Measurements from ENCODE around the gene JMY.

JMY gene

GRCh38 chr5:79287907-79288306 is 52.0 kb downstream of the JMY start:
- FAIRE-seq, result no peak

- no peak for FAIRE-seq
Observed at GRCh38 chr5:79295029-79295428, 59.1 kb downstream of the JMY start.

GRCh38 chr5:79297661-79298060 is 61.7 kb downstream of the JMY start:
- no peak for FAIRE-seq

GRCh38 chr5:79301046-79301712 is 65.2 kb downstream of the JMY start:
- peak; percentile 72 for FAIRE-seq

GRCh38 chr5:79302454-79302853 is 66.5 kb downstream of the JMY start:
- no peak for FAIRE-seq

- FAIRE-seq, result no peak
Observed at GRCh38 chr5:79305706-79306105, 69.8 kb downstream of the JMY start.

- no peak for FAIRE-seq
Observed at GRCh38 chr5:79318935-79319614, 83.1 kb downstream of the JMY start.

GRCh38 chr5:79329453-79329852 is 93.5 kb downstream of the JMY start:
- no peak for FAIRE-seq

GRCh38 chr5:79330071-79330470 is 94.1 kb downstream of the JMY start:
- no peak for FAIRE-seq

GRCh38 chr5:79333852-79334557 is 98.1 kb downstream of the JMY start:
- FAIRE-seq, result no peak

GRCh38 chr5:79346420-79346824 is 110.5 kb downstream of the JMY start:
- no peak for FAIRE-seq

GRCh38 chr5:79349047-79349446 is 113.1 kb downstream of the JMY start:
- no peak for FAIRE-seq

- no peak for FAIRE-seq
Observed at GRCh38 chr5:79349881-79350280, 114.0 kb downstream of the JMY start.

- FAIRE-seq, result no peak
Observed at GRCh38 chr5:79357398-79357797, 121.5 kb downstream of the JMY start.

All from endometrium (tissue), 2 donors.